Measurements from ENCODE around the gene GRIP2. TPM values are rescaled to one million over a fixed set of nuclear protein-coding genes. Genes with fewer than 3 reads are reported as not detected.

GRIP2 gene
- total RNA-seq, 6 donors from 2014 or later: 0.33 to 1.0 (median 0.59) TPM

DNA sequence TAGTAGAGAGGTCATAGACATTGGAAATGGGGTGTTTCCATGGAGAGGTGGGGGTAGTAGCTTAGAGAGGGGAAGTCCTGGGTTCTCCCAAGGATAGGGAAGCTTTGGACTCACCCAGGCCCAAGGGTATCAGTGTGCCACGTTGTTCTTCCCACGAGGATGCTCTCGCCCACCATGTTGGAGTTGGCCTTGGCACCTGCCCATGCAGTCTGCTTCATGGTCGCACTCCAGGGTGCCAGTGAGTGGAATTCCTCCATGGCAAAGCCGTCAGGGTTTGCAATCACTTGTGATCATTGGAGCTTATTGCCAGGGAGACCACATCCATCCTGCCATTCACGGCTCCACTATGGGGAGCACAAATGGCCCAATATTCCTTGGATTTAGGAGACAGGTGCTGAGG lies 60.6 kb downstream of the GRIP2 start:
- Histone ChIP-seq H3K9me3 (no peaks in the 10 kb centered on the region), H3K36me3 (peaks cover 27 to 95% (median 83%) of the 10 kb centered on the region in 4 donors), H3K4me3 (no peak overlapping the region), H3K27me3 (no peaks in the 10 kb centered on the region), H3K4me1 (peaks cover 0 to 10% (median 4%) of the 10 kb centered on the region in 4 donors), H3K27ac (no peak overlapping the region)
- WGBS, 2 donors: 95% methylated on average over 4 to 6 of the region's 6 CpGs
- TF ChIP-seq POLR2A (IDR thresholded peaks at IDR 0.05): no peak
- no peak for TF ChIP-seq POLR2AphosphoS5 (IDR thresholded peaks at IDR 0.05)
- TF ChIP-seq EP300 (IDR thresholded peaks at IDR 0.05): no peak
- TF ChIP-seq, protein P1, sequence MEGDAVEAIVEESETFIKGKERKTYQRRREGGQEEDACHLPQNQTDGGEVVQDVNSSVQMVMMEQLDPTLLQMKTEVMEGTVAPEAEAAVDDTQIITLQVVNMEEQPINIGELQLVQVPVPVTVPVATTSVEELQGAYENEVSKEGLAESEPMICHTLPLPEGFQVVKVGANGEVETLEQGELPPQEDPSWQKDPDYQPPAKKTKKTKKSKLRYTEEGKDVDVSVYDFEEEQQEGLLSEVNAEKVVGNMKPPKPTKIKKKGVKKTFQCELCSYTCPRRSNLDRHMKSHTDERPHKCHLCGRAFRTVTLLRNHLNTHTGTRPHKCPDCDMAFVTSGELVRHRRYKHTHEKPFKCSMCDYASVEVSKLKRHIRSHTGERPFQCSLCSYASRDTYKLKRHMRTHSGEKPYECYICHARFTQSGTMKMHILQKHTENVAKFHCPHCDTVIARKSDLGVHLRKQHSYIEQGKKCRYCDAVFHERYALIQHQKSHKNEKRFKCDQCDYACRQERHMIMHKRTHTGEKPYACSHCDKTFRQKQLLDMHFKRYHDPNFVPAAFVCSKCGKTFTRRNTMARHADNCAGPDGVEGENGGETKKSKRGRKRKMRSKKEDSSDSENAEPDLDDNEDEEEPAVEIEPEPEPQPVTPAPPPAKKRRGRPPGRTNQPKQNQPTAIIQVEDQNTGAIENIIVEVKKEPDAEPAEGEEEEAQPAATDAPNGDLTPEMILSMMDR (IDR thresholded peaks at IDR 0.05): no peak
- ATAC-seq (ENCODE audit: low FRiP score in 2 of 2) (no peak), DNase-seq (no peak)

DNA sequence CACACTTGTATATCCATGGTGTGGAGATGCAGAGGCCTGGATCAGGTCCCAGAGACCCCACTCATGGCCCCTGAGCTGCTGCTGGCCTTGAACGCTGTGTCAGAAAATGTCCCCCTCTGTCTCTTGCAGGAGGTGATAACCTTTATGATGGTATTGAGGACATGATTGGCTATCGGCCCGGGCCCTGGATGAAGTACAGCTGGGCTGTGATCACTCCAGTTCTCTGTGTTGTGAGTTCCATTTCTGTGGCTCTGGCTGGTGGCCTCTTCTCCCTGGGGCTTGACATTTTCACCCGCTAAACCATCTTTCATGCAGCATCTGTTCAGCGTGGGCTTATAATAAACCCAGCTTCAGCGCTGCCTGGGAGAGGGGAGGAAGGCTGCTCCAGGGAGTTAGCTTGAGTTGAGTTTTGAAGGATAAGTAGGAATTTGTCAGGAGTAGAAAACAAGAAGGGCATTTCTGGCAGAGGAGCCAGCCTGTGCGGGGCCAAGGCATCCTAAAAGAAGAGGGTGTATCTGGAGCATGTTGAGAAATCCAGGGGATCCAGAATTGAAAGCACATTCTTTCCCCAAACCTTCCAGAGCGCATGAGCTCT lies 61.1 kb downstream of the GRIP2 start:
- TF ChIP-seq POLR2AphosphoS5 (IDR thresholded peaks at IDR 0.05): no peak
- no peak for TF ChIP-seq POLR2A (IDR thresholded peaks at IDR 0.05)
- TF ChIP-seq, protein P1 (IDR thresholded peaks at IDR 0.05): no peak
- no peak for TF ChIP-seq EP300 (IDR thresholded peaks at IDR 0.05)
- H3K4me3 ChIP-seq: no peak overlapping the region
- DNase-seq (no peak), ATAC-seq (ENCODE audit: low FRiP score in 2 of 2) (no peak)
- peaks cover 28 to 95% (median 83%) of the 10 kb centered on the region in 4 donors for H3K36me3 ChIP-seq
- H3K4me1 ChIP-seq: peaks cover 0 to 10% (median 4%) of the 10 kb centered on the region in 4 donors
- H3K9me3 ChIP-seq: no peaks in the 10 kb centered on the region
- no peaks in the 10 kb centered on the region for H3K27me3 ChIP-seq
- WGBS, 2 donors: 87 to 89% methylated on average over 8 of the region's 8 CpGs
- no peak overlapping the region for H3K27ac ChIP-seq

GRCh38 chr3:14477311-14477935 lies 62.7 kb downstream of the GRIP2 start:
- ATAC-seq (ENCODE audit: low FRiP score in 2 of 2) (no peak), DNase-seq (no peak)
- Histone ChIP-seq H3K27ac (no peak overlapping the region), H3K27me3 (no peaks in the 10 kb centered on the region), H3K9me3 (no peaks in the 10 kb centered on the region), H3K4me1 (peaks cover 3 to 20% (median 8%) of the 10 kb centered on the region in 4 donors), H3K4me3 (no peak overlapping the region), H3K36me3 (peaks cover 26 to 97% (median 77%) of the 10 kb centered on the region in 4 donors)
- WGBS, 2 donors: 88 to 96% methylated on average over 11 of the region's 11 CpGs
- TF ChIP-seq, protein P1 (IDR thresholded peaks at IDR 0.05): no peak
- TF ChIP-seq POLR2A (IDR thresholded peaks at IDR 0.05): no peak
- no peak for TF ChIP-seq EP300 (IDR thresholded peaks at IDR 0.05)
- no peak for TF ChIP-seq POLR2AphosphoS5 (IDR thresholded peaks at IDR 0.05)

GRCh38 chr3:14476583-14477265 lies 63.4 kb downstream of the GRIP2 start:
- no peak overlapping the region for H3K4me3 ChIP-seq
- no peak for DNase-seq
- H3K27me3 ChIP-seq: no peaks in the 10 kb centered on the region
- H3K4me1 ChIP-seq: peaks cover 4 to 16% (median 9%) of the 10 kb centered on the region in 4 donors
- H3K36me3 ChIP-seq: peaks cover 26 to 97% (median 74%) of the 10 kb centered on the region in 4 donors
- no peak for ATAC-seq (ENCODE audit: low FRiP score in 2 of 2)
- 95 to 96% methylated on average over 11 to 13 of the region's 13 CpGs for WGBS, 2 donors
- TF ChIP-seq, protein P1 (IDR thresholded peaks at IDR 0.05): no peak
- TF ChIP-seq POLR2AphosphoS5 (IDR thresholded peaks at IDR 0.05) (no peak), POLR2A (IDR thresholded peaks at IDR 0.05) (no peak), EP300 (IDR thresholded peaks at IDR 0.05) (no peak)
- H3K9me3 ChIP-seq: no peaks in the 10 kb centered on the region
- no peak overlapping the region for H3K27ac ChIP-seq
